ENCODE results near the gene CHML.

GRCh38 chr1:241645199-241645598 is 5.0 kb upstream of the CHML start:
- TF ChIP-seq CTCF (IDR thresholded peaks at IDR 0.05) (no peak), EZH2 (IDR thresholded peaks at IDR 0.05; ENCODE audit: borderline replicate concordance, insufficient read depth, low read depth, low read length, poor library complexity, severe bottlenecking) (no peak)
